ENCODE results near the gene PRM3. TPM values are rescaled to one million over a fixed set of nuclear protein-coding genes. Genes with fewer than 3 reads are reported as not detected.

Gene PRM3
- total RNA-seq, 2 experiments from 2014 or later = not detected

DNA sequence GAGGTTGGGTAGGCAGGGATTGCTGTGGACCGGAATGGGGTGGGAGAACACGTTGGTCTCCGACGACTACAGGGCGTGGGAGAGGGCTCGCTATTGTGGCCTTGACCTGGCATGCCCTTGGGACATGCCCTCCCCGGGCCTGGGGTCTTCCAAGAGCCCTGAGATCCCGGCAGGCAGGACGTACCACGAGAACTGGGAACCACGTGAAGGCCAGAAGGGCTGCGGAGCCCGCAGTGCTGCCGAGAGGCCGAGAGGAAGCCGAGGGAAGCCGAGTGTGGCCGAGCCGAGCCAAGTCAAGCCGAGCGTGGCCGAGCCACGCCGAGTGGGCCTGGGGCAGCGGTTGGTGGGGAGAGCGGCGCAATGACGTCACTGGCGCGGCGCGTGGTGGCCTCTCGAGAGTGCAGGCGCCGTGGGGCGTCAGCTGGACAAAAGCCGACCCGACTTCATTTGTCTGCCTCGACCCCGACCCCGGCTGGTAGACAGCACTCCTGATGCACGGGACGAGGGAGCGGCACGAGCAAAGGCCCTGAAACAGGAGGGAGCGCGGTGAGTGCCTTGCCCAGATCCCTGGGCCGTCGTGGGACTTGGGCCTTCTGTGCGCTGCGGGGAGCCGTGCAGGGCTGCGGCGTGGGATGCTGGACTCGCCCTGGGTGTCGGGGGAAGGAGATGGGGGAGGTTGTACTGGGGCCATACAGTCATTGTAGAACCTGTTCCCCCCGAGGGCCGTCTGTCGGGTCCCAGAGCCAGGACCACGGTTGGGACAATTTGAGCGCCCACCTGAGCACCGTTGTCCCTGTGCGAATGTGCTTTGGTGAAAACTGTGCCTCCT, 24.0 kb downstream of the PRM3 start:
- Histone ChIP-seq H3K36me3 (ENCODE audit: insufficient read depth, low read length) (peaks cover 34% of the 10 kb centered on the region), H3K4me2 (ENCODE audit: low read length) (no peak overlapping the region), H2AFZ (ENCODE audit: low read length) (no peak overlapping the region), H3K27ac (ENCODE audit: low read depth, low read length, poor library complexity, severe bottlenecking) (no peak overlapping the region), H3K4me3 (ENCODE audit: low read depth, low read length, poor library complexity, severe bottlenecking) (no peak overlapping the region), H3K9me2 (ENCODE audit: insufficient read depth, low read length) (no peaks in the 10 kb centered on the region), H3K79me2 (ENCODE audit: insufficient read depth, low read depth, low read length) (peaks cover 21% of the 10 kb centered on the region), H3K4me1 (ENCODE audit: insufficient read depth, low read length, poor library complexity, severe bottlenecking) (peaks cover 31% of the 10 kb centered on the region), H3K9me3 (ENCODE audit: low read length) (no peaks in the 10 kb centered on the region), H4K20me1 (ENCODE audit: insufficient read depth, low read length) (peaks cover 18% of the 10 kb centered on the region)
- BruUV-seq (replicated peaks) = no TSS peak
- POLR2A ChIA-PET = no interaction called here
- no peak for DNase-seq (ENCODE audit: low spot score)
- CTCF ChIA-PET (ENCODE audit: unreplicated experiment) = no interaction called here
- TF ChIP-seq EZH2phosphoT487 (IDR thresholded peaks at IDR 0.05; ENCODE audit: borderline replicate concordance, low read depth, low read length) = no peak
- TF ChIP-seq, protein P1, sequence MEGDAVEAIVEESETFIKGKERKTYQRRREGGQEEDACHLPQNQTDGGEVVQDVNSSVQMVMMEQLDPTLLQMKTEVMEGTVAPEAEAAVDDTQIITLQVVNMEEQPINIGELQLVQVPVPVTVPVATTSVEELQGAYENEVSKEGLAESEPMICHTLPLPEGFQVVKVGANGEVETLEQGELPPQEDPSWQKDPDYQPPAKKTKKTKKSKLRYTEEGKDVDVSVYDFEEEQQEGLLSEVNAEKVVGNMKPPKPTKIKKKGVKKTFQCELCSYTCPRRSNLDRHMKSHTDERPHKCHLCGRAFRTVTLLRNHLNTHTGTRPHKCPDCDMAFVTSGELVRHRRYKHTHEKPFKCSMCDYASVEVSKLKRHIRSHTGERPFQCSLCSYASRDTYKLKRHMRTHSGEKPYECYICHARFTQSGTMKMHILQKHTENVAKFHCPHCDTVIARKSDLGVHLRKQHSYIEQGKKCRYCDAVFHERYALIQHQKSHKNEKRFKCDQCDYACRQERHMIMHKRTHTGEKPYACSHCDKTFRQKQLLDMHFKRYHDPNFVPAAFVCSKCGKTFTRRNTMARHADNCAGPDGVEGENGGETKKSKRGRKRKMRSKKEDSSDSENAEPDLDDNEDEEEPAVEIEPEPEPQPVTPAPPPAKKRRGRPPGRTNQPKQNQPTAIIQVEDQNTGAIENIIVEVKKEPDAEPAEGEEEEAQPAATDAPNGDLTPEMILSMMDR (conservative IDR thresholded peaks at IDR 0.05; ENCODE audit: low read length) = no peak
- intact Hi-C loops (cut with micrococcal nuclease; ENCODE audit: unreplicated experiment) = loop anchor here (5.0 kb wide), 1 partner anchor 152 kb away; no protein-coding TSS in a partner anchor

GRCh38 chr16:11248133-11248532, 25.3 kb downstream of the PRM3 start:
- Histone ChIP-seq H3K79me2 (ENCODE audit: insufficient read depth, low read depth, low read length) (peaks cover 8% of the 10 kb centered on the region; the same call in 1 of the 2 replicates), H3K4me1 (ENCODE audit: insufficient read depth, low read length, poor library complexity, severe bottlenecking) (peaks cover 21% of the 10 kb centered on the region), H3K9me2 (ENCODE audit: insufficient read depth, low read length) (no peaks in the 10 kb centered on the region), H4K20me1 (ENCODE audit: insufficient read depth, low read length) (peaks cover 8% of the 10 kb centered on the region), H3K9me3 (ENCODE audit: low read length) (no peaks in the 10 kb centered on the region), H2AFZ (ENCODE audit: low read length) (no peak overlapping the region), H3K36me3 (ENCODE audit: insufficient read depth, low read length) (peaks cover 21% of the 10 kb centered on the region), H3K27ac (ENCODE audit: low read depth, low read length, poor library complexity, severe bottlenecking) (no peak overlapping the region), H3K4me3 (ENCODE audit: low read depth, low read length, poor library complexity, severe bottlenecking) (no peak overlapping the region), H3K4me2 (ENCODE audit: low read length) (no peak overlapping the region)
- intact Hi-C loops (cut with micrococcal nuclease; ENCODE audit: unreplicated experiment) = no loop called here
- ChIA-PET POLR2A (interaction anchor here (0.6 kb wide), 1 partner anchor 104 kb away, joined by 3 read pairs; no protein-coding TSS in a partner anchor), CTCF (ENCODE audit: unreplicated experiment) (no interaction called here)
- TF ChIP-seq, protein P1 (conservative IDR thresholded peaks at IDR 0.05; ENCODE audit: low read length) = no peak
- TF ChIP-seq EZH2phosphoT487 (IDR thresholded peaks at IDR 0.05; ENCODE audit: borderline replicate concordance, low read depth, low read length) = no peak
- DNase-seq (ENCODE audit: low spot score) = no peak
- BruUV-seq (replicated peaks) = no TSS peak

DNA sequence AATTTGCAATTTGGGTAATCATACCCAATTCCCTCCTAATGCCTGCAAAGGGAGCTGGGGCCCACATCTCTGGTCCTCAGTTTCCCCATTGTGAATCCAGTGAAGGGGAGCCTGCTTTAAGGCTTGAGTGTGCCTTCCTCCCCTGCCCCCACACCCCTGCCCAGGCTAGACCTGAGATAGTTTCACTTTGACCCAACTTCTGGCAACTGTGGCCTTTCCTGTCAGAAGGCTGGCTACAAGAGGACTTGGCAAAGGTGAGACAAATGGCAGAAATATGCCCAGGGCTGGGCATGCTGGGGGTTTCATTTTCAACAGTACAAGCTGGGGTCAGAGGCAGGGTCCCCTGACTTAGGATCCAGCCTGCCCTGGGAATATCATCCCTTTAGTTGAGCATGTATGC, 27.4 kb downstream of the PRM3 start:
- Histone ChIP-seq H2AFZ (ENCODE audit: low read length) (no peak overlapping the region), H3K27ac (ENCODE audit: low read depth, low read length, poor library complexity, severe bottlenecking) (no peak overlapping the region), H3K4me1 (ENCODE audit: insufficient read depth, low read length, poor library complexity, severe bottlenecking) (peaks cover 7% of the 10 kb centered on the region), H3K4me3 (ENCODE audit: low read depth, low read length, poor library complexity, severe bottlenecking) (no peak overlapping the region), H3K36me3 (ENCODE audit: insufficient read depth, low read length) (no peaks in the 10 kb centered on the region), H3K4me2 (ENCODE audit: low read length) (no peak overlapping the region), H3K9me2 (ENCODE audit: insufficient read depth, low read length) (no peaks in the 10 kb centered on the region), H3K9me3 (ENCODE audit: low read length) (no peaks in the 10 kb centered on the region), H4K20me1 (ENCODE audit: insufficient read depth, low read length) (no peaks in the 10 kb centered on the region), H3K79me2 (ENCODE audit: insufficient read depth, low read depth, low read length) (no peaks in the 10 kb centered on the region)
- ChIA-PET POLR2A (interaction anchor here (0.9 to 1.0 kb wide), 3 partner anchors 10 to 21 kb away, joined by 3 read pairs; partner anchors contain the start of gene SOCS1), CTCF (ENCODE audit: unreplicated experiment) (interaction anchor here (0.6 kb wide), 1 partner anchor 21 kb away, joined by 3 read pairs; no protein-coding TSS in a partner anchor)
- DNase-seq (ENCODE audit: low spot score) = no peak
- intact Hi-C loops (cut with micrococcal nuclease; ENCODE audit: unreplicated experiment) = no loop called here
- no TSS peak for BruUV-seq (replicated peaks)
- no peak for TF ChIP-seq EZH2phosphoT487 (IDR thresholded peaks at IDR 0.05; ENCODE audit: borderline replicate concordance, low read depth, low read length)
- TF ChIP-seq, protein P1 (conservative IDR thresholded peaks at IDR 0.05; ENCODE audit: low read length) = no peak
